ENCODE measurements around the gene MMP25. TPM values are rescaled to one million over a fixed set of nuclear protein-coding genes. Genes with fewer than 3 reads are reported as not detected.
A peak's percentile ranks its signal among the peaks of the same experiment; 100 is the strongest.

Gene MMP25
- total and polyA plus RNA-seq, 9 of the 15 experiments (the other 6 are each of a cell fraction or from before 2014, with no cell fraction given), result 0.03 to 0.04 TPM; not detected in 7

DNA sequence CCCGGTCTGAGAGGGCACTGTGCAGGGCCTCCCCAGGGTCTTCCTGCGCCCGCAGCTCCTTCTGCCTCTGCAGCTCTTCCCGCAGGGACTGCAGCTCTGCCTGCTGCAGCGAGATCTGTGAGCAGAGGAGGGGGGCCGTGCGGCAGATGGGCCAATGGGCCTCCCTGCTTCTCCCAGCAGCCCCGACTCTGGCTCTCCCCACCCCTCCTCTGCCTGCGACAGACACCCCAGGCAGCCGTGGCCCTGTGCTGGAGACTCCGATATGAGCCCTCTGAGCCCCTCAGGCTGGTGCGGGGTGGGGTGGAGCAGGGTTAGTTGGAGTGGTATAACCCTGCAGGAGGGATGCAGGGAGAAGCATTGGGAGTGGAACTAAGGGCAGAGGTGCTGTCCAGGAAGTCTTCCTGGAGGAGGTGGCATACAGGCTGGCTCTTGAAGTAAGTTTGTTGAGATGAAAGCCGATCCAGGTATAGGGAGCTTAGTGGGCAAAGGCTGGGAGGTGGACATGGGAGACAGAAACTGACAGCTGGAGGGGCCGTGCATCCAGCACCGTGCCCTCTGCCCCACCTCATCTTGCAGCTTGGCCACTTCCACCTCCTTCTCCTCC, 17.5 kb upstream of the MMP25 start (continued):
- TF ChIP-seq, protein P1, sequence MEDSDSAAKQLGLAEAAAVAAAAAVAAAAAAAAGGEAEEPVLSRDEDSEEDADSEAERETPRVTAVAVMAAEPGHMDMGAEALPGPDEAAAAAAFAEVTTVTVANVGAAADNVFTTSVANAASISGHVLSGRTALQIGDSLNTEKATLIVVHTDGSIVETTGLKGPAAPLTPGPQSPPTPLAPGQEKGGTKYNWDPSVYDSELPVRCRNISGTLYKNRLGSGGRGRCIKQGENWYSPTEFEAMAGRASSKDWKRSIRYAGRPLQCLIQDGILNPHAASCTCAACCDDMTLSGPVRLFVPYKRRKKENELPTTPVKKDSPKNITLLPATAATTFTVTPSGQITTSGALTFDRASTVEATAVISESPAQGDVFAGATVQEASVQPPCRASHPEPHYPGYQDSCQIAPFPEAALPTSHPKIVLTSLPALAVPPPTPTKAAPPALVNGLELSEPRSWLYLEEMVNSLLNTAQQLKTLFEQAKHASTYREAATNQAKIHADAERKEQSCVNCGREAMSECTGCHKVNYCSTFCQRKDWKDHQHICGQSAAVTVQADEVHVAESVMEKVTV (CRISPR knock-in tag; IDR thresholded peaks at IDR 0.05), result no peak
- TF ChIP-seq SAFB (IDR thresholded peaks at IDR 0.05; ENCODE audit: borderline replicate concordance, low read depth, low read length), result no peak
- peak; percentile 67; the same call in 1 of the 2 replicates for TF ChIP-seq HDAC2 (IDR thresholded peaks at IDR 0.05)
- TF ChIP-seq OTX1 (CRISPR knock-in tag; IDR thresholded peaks at IDR 0.05), result no peak
- TF ChIP-seq PHF20 (IDR thresholded peaks at IDR 0.05; ENCODE audit: partially characterized antibody), result no peak
- TF ChIP-seq, protein P2, sequence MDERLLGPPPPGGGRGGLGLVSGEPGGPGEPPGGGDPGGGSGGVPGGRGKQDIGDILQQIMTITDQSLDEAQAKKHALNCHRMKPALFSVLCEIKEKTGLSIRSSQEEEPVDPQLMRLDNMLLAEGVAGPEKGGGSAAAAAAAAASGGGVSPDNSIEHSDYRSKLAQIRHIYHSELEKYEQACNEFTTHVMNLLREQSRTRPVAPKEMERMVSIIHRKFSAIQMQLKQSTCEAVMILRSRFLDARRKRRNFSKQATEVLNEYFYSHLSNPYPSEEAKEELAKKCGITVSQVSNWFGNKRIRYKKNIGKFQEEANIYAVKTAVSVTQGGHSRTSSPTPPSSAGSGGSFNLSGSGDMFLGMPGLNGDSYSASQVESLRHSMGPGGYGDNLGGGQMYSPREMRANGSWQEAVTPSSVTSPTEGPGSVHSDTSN (CRISPR knock-in tag; IDR thresholded peaks at IDR 0.05; ENCODE audit: low read depth), result no peak
- TF ChIP-seq, protein P2 (tag; conservative IDR thresholded peaks at IDR 0.05; ENCODE audit: low read depth), result no peak
- TF ChIP-seq POLR2AphosphoS2 (IDR thresholded peaks at IDR 0.05; ENCODE audit: low read length), result no peak
- TF ChIP-seq ZEB2 (IDR thresholded peaks at IDR 0.05), result no peak
- no peak for TF ChIP-seq SRSF3 (IDR thresholded peaks at IDR 0.05; ENCODE audit: insufficient read depth, low read length)
- TF ChIP-seq ARID2 (IDR thresholded peaks at IDR 0.05), result no peak
- TF ChIP-seq, protein P3, sequence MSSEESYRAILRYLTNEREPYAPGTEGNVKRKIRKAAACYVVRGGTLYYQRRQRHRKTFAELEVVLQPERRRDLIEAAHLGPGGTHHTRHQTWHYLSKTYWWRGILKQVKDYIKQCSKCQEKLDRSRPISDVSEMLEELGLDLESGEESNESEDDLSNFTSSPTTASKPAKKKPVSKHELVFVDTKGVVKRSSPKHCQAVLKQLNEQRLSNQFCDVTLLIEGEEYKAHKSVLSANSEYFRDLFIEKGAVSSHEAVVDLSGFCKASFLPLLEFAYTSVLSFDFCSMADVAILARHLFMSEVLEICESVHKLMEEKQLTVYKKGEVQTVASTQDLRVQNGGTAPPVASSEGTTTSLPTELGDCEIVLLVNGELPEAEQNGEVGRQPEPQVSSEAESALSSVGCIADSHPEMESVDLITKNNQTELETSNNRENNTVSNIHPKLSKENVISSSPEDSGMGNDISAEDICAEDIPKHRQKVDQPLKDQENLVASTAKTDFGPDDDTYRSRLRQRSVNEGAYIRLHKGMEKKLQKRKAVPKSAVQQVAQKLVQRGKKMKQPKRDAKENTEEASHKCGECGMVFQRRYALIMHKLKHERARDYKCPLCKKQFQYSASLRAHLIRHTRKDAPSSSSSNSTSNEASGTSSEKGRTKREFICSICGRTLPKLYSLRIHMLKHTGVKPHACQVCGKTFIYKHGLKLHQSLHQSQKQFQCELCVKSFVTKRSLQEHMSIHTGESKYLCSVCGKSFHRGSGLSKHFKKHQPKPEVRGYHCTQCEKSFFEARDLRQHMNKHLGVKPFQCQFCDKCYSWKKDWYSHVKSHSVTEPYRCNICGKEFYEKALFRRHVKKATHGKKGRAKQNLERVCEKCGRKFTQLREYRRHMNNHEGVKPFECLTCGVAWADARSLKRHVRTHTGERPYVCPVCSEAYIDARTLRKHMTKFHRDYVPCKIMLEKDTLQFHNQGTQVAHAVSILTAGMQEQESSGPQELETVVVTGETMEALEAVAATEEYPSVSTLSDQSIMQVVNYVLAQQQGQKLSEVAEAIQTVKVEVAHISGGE (CRISPR knock-in tag; IDR thresholded peaks at IDR 0.05), result no peak
- TF ChIP-seq MCM2 (IDR thresholded peaks at IDR 0.05; ENCODE audit: low read depth), result no peak
- no peak for TF ChIP-seq PML (IDR thresholded peaks at IDR 0.05; ENCODE audit: low read length)
- TF ChIP-seq NR2C2 (CRISPR knock-in tag; IDR thresholded peaks at IDR 0.05), result no peak
- TF ChIP-seq NR2C2 (tag; IDR thresholded peaks at IDR 0.05), result no peak
- peak; percentile 73; the same call in 1 of the 2 replicates for TF ChIP-seq SMARCA5 (IDR thresholded peaks at IDR 0.05)
- no peak for TF ChIP-seq ZNF551 (CRISPR knock-in tag; IDR thresholded peaks at IDR 0.05)
- TF ChIP-seq PTBP1 (IDR thresholded peaks at IDR 0.05; ENCODE audit: low read depth, low read length), result 0 out of 2 replicates have a peak, but pooled peaks have one; percentile 42
- TF ChIP-seq BCL6 (CRISPR knock-in tag; IDR thresholded peaks at IDR 0.05), result no peak

Measured in K562 (cell line).